Stimulated activated CD8-positive, alpha-beta memory T cell treated with anti-CD3 and anti-CD28 coated beads, Interleukin-15, amount 100 ng/mL, for 1 hour (primary cell): ENCODE data around the gene PPP2R2C.

Experiments used
- DNase-seq: peaks from one replicate; pipeline ENCODE4 v3.0.0-alpha.2; 2020; ENCODE audit warnings: low read depth

PPP2R2C gene

GRCh38 chr4:6469144-6469543, 3.3 kb downstream of the PPP2R2C start:
- DNase-seq = no peak

- no peak for DNase-seq
Measured at GRCh38 chr4:6468376-6468775, 4.0 kb downstream of the PPP2R2C start.

- no peak for DNase-seq
Measured at GRCh38 chr4:6467600-6467999, 4.8 kb downstream of the PPP2R2C start.

- no peak for DNase-seq
Measured at GRCh38 chr4:6466756-6467381, 5.5 kb downstream of the PPP2R2C start.

GRCh38 chr4:6465955-6466354, 6.5 kb downstream of the PPP2R2C start:
- no peak for DNase-seq

- DNase-seq = no peak
Measured at GRCh38 chr4:6464842-6465588, 7.4 kb downstream of the PPP2R2C start.

GRCh38 chr4:6463311-6464289, 8.8 kb downstream of the PPP2R2C start:
- no peak for DNase-seq

- no peak for DNase-seq
Measured at GRCh38 chr4:6461301-6462165, 10.9 kb downstream of the PPP2R2C start.

- DNase-seq = no peak
Measured at GRCh38 chr4:6460876-6461275, 11.5 kb downstream of the PPP2R2C start.

GRCh38 chr4:6458528-6458927, 13.9 kb downstream of the PPP2R2C start:
- no peak for DNase-seq

GRCh38 chr4:6456450-6456849, 16.0 kb downstream of the PPP2R2C start:
- no peak for DNase-seq

- no peak for DNase-seq
Measured at GRCh38 chr4:6454112-6454910, 18.1 kb downstream of the PPP2R2C start.

- DNase-seq = no peak
Measured at GRCh38 chr4:6453688-6453990, 18.8 kb downstream of the PPP2R2C start.

- DNase-seq = no peak
Measured at GRCh38 chr4:6452897-6453687, 19.3 kb downstream of the PPP2R2C start.

- no peak for DNase-seq
Measured at GRCh38 chr4:6452116-6452896, 20.1 kb downstream of the PPP2R2C start.

- no peak for DNase-seq
Measured at GRCh38 chr4:6451309-6451708, 21.1 kb downstream of the PPP2R2C start.

- DNase-seq = no peak
Measured at GRCh38 chr4:6450709-6451108, 21.7 kb downstream of the PPP2R2C start.

GRCh38 chr4:6449746-6450369, 22.6 kb downstream of the PPP2R2C start:
- DNase-seq = no peak

GRCh38 chr4:6449335-6449734, 23.1 kb downstream of the PPP2R2C start:
- DNase-seq = no peak
